Activated B cell treated with CpG ODN at 0.5 μM for 24 hours (primary cell): Measurements from ENCODE around the gene RECK. TPM values are rescaled to one million over a fixed set of nuclear protein-coding genes. Genes with fewer than 3 reads are reported as not detected.

Experiments
- ATAC-seq: fragments of 200-7000 bp; cut with Tn5 transposase; one replicate; pipeline ENCODE4 v1.10.0; 2021; ENCODE audit warnings: low read depth, mild to moderate bottlenecking, moderate library complexity
- CTCF ChIA-PET: fragments of 350-600 bp; sonication (Branson Sonifier 250); formaldehyde crosslinking; loops from one replicate; lab custom pipeline; 2021; ENCODE audit warnings: antibody characterized with exemption; lab: Charles Lee
- POLR2A ChIA-PET: fragments of 350-600 bp; sonication (Branson Sonifier 250); formaldehyde crosslinking; loops from one replicate; lab custom pipeline; 2021; ENCODE audit warnings: antibody characterized with exemption; lab: Charles Lee
- DNase-seq: peaks from one replicate; pipeline ENCODE4 v3.0.0; 2022
- H3K27ac Mint-ChIP-seq: one replicate; pipeline ENCODE4 v1.8.0; 2020; ENCODE audit warnings: mixed read lengths
- H3K27me3 Mint-ChIP-seq: one replicate; pipeline ENCODE4 v1.8.0; 2021; ENCODE audit warnings: mixed read lengths
- H3K36me3 Mint-ChIP-seq: one replicate; pipeline ENCODE4 v1.8.0; 2021; ENCODE audit warnings: low read depth, mixed read lengths
- H3K4me1 Mint-ChIP-seq: one replicate; pipeline ENCODE4 v1.8.0; 2021; ENCODE audit warnings: mixed read lengths
- H3K4me3 Mint-ChIP-seq: one replicate; pipeline ENCODE4 v1.8.0; 2020; ENCODE audit warnings: mild to moderate bottlenecking, mixed read lengths
- H3K9me3 Mint-ChIP-seq: one replicate; pipeline ENCODE4 v1.8.0; 2020; ENCODE audit warnings: mixed read lengths
- intact Hi-C: fragments of 100-400 bp; cut with micrococcal nuclease; formaldehyde crosslinking; loops from one replicate; pipeline ENCODE4 v1.15.1; 2024
- total RNA-seq: library from RNA; stranded (reverse); gene quantifications from 2 replicates; pipeline ENCODE4 v1.2.3, GENCODE V29; 2022
- TF ChIP-seq, protein P1 (sequence below): fragments of 200-600 bp; IDR thresholded peaks from one replicate; pipeline ENCODE4 v1.8.0; 2022; ENCODE audit warnings: antibody characterized with exemption, mild to moderate bottlenecking

RECK gene
- total RNA-seq, 1 donor from 2014 or later = 4.2 TPM

- Mint-ChIP-seq H3K9me3 (no peaks in the 10 kb centered on the region), H3K36me3 (no peaks in the 10 kb centered on the region), H3K27me3 (no peaks in the 10 kb centered on the region), H3K4me1 (peaks cover 61% of the 10 kb centered on the region), H3K4me3 (no peak overlapping the region), H3K27ac (no peak overlapping the region)
- TF ChIP-seq, protein P1, sequence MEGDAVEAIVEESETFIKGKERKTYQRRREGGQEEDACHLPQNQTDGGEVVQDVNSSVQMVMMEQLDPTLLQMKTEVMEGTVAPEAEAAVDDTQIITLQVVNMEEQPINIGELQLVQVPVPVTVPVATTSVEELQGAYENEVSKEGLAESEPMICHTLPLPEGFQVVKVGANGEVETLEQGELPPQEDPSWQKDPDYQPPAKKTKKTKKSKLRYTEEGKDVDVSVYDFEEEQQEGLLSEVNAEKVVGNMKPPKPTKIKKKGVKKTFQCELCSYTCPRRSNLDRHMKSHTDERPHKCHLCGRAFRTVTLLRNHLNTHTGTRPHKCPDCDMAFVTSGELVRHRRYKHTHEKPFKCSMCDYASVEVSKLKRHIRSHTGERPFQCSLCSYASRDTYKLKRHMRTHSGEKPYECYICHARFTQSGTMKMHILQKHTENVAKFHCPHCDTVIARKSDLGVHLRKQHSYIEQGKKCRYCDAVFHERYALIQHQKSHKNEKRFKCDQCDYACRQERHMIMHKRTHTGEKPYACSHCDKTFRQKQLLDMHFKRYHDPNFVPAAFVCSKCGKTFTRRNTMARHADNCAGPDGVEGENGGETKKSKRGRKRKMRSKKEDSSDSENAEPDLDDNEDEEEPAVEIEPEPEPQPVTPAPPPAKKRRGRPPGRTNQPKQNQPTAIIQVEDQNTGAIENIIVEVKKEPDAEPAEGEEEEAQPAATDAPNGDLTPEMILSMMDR = no peak
- ATAC-seq (no peak), DNase-seq (no peak)
- intact Hi-C loops = no loop called here
- POLR2A ChIA-PET = no interaction called here
- CTCF ChIA-PET = interaction anchor here (1.7 kb wide), 1 partner anchor 17 kb away, joined by 5 read pairs; no protein-coding TSS in a partner anchor
Measured at GRCh38 chr9:36040271-36040925, 3.7 kb downstream of the RECK start.

- Mint-ChIP-seq H3K27ac (peak overlapping the region; percentile 32), H3K36me3 (no peaks in the 10 kb centered on the region), H3K4me1 (peaks cover 59% of the 10 kb centered on the region), H3K9me3 (no peaks in the 10 kb centered on the region), H3K27me3 (no peaks in the 10 kb centered on the region), H3K4me3 (no peak overlapping the region)
- no peak for DNase-seq
- TF ChIP-seq, protein P1 = no peak
- ATAC-seq = no peak
- ChIA-PET CTCF (interaction anchor here (0.7 kb wide), 1 partner anchor 21 kb away, joined by 3 read pairs; no protein-coding TSS in a partner anchor), POLR2A (no interaction called here)
- intact Hi-C loops = no loop called here
Measured at GRCh38 chr9:36041506-36041905, 4.8 kb downstream of the RECK start.

DNA sequence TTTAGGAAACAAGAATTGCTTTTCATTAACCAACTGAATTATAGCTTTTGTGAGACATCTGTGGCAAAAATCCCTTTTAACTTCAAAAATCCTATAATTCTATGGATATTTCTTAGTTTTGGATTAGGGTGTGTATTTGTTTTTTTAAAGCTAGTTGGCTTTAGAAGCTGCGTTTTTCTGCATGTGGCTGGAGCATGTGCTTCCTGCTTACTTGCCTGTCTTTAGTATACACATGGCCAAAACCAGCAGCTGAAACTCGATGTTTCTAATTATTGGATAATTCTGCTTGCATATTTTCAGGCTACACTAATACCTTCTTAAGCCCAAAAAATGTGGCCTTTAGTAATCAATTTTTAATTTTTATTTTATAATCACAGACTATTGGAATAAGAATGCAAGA, 8.9 kb downstream of the RECK start:
- Mint-ChIP-seq H3K4me3 (no peak overlapping the region), H3K27ac (no peak overlapping the region), H3K36me3 (no peaks in the 10 kb centered on the region), H3K4me1 (peaks cover 35% of the 10 kb centered on the region), H3K27me3 (no peaks in the 10 kb centered on the region), H3K9me3 (no peaks in the 10 kb centered on the region)
- DNase-seq (no peak), ATAC-seq (no peak)
- ChIA-PET CTCF (interaction anchor here (1.0 kb wide), 1 partner anchor 23 kb away, joined by 4 read pairs; no protein-coding TSS in a partner anchor), POLR2A (interaction anchor here (0.7 kb wide), 1 partner anchor 15 kb away, joined by 5 read pairs; no protein-coding TSS in a partner anchor)
- intact Hi-C loops = no loop called here
- TF ChIP-seq, protein P1 = no peak

- H3K4me1 Mint-ChIP-seq = peaks cover 24% of the 10 kb centered on the region
- DNase-seq = no peak
- no peak overlapping the region for H3K4me3 Mint-ChIP-seq
- H3K9me3 Mint-ChIP-seq = no peaks in the 10 kb centered on the region
- ChIA-PET POLR2A (no interaction called here), CTCF (no interaction called here)
- intact Hi-C loops = no loop called here
- TF ChIP-seq, protein P1 = no peak
- ATAC-seq = no peak
- no peaks in the 10 kb centered on the region for H3K27me3 Mint-ChIP-seq
- H3K36me3 Mint-ChIP-seq = no peaks in the 10 kb centered on the region
- H3K27ac Mint-ChIP-seq = no peak overlapping the region
Measured at GRCh38 chr9:36046923-36047322, 10.2 kb downstream of the RECK start.

- intact Hi-C loops = no loop called here
- POLR2A ChIA-PET = no interaction called here
- no peak for DNase-seq
- H3K4me1 Mint-ChIP-seq = peaks cover 5% of the 10 kb centered on the region
- H3K36me3 Mint-ChIP-seq = peaks cover 2% of the 10 kb centered on the region
- H3K4me3 Mint-ChIP-seq = no peak overlapping the region
- TF ChIP-seq, protein P1 = no peak
- no peaks in the 10 kb centered on the region for H3K9me3 Mint-ChIP-seq
- no peaks in the 10 kb centered on the region for H3K27me3 Mint-ChIP-seq
- ATAC-seq = no peak
- CTCF ChIA-PET = no interaction called here
- H3K27ac Mint-ChIP-seq = no peak overlapping the region
Measured at GRCh38 chr9:36049408-36049807, 12.7 kb downstream of the RECK start.
